GM12878 (cell line): Measurements from ENCODE around the gene SRGAP1. TPM values are rescaled to one million over a fixed set of nuclear protein-coding genes. Genes with fewer than 3 reads are reported as not detected.

Experiments
- ATAC-seq: fragments of 200-7000 bp; cut with Tn5 transposase; 3 replicates; pipeline ENCODE4 v1.9.1; 2020; ENCODE audit warnings: mild to moderate bottlenecking, moderate library complexity
- BruUV-seq: library from RNA; stranded (reverse); fragments of 400-500 nt; replicated peaks from 2 replicates; lab custom pipeline; 2021; lab: Mats Ljungman, UMichigan
- CTCF ChIA-PET: fragments of 300-600 bp; sonication (Branson Sonifier 250); formaldehyde crosslinking; extraction: SDS; loops from one replicate; lab custom pipeline; 2021; ENCODE audit warnings: inconsistent platforms; lab: Yijun Ruan, JAX
- POLR2A ChIA-PET: fragments of 350-600 bp; formaldehyde crosslinking; extraction: SDS; loops from one replicate; lab custom pipeline; 2021; ENCODE audit warnings: inconsistent platforms; lab: Charles Lee
- RAD21 ChIA-PET: fragments of 300-600 bp; sonication (Branson Sonifier 250); formaldehyde crosslinking; loops from one replicate; lab custom pipeline; 2023; ENCODE audit warnings: antibody characterized with exemption; ENCODE audit not compliant: unreplicated experiment; lab: Charles Lee
- SMC1A ChIA-PET: fragments of 300-600 bp; sonication (Branson Sonifier 250); formaldehyde crosslinking; loops from one replicate; lab custom pipeline; 2023; ENCODE audit not compliant: unreplicated experiment, uncharacterized antibody; lab: Charles Lee
- DNase-seq: peaks from one replicate; pipeline ENCODE4 v3.0.0-alpha.2; 2011; ENCODE audit warnings: low read depth, low spot score
- FAIRE-seq: peaks from 3 replicates; lab custom pipeline; 2011; peaks lifted over from hg19 to GRCh38; lab: Jason Lieb, UNC
- H2AFZ ChIP-seq: 2 replicates; pipeline ENCODE4 v1.6.0; 2011; ENCODE audit warnings: low read depth, low read length, control low read depth; ENCODE audit not compliant: control insufficient read depth
- H3K27ac ChIP-seq: 2 replicates; pipeline ENCODE4 v1.5.1; 2011; ENCODE audit warnings: control low read depth; ENCODE audit not compliant: control insufficient read depth, insufficient read depth
- H3K27me3 ChIP-seq, 2 experiments: replicated peaks in 1 of 2; 2 replicates each; pipeline versions ENCODE4 v1.6.0 to v1.6.1; 2011; ENCODE audit warnings: low read length in 1 of 2; ENCODE audit not compliant: control insufficient read depth in 2 of 2, insufficient read depth in 2 of 2
- H3K36me3 ChIP-seq, 2 experiments: 2 replicates each; pipeline ENCODE4 v1.5.1; 2011; ENCODE audit warnings: low read length in 1 of 2; ENCODE audit not compliant: control insufficient read depth in 2 of 2, insufficient read depth in 2 of 2
- H3K4me1 ChIP-seq: 2 replicates; pipeline ENCODE4 v1.6.1; 2011; ENCODE audit warnings: mild to moderate bottlenecking, low read length, moderate library complexity, mixed read lengths; ENCODE audit not compliant: control insufficient read depth, insufficient read depth
- H3K4me2 ChIP-seq: 2 replicates; pipeline ENCODE4 v1.6.0; 2011; ENCODE audit warnings: control low read depth; ENCODE audit not compliant: control insufficient read depth, insufficient read depth
- H3K4me3 ChIP-seq: fragments of 200-600 bp; sonication (generic); 2 replicates; pipeline ENCODE4 v1.5.1; 2016
- H3K79me2 ChIP-seq: 2 replicates; pipeline ENCODE4 v1.6.0; 2011; ENCODE audit warnings: low read length; ENCODE audit not compliant: control insufficient read depth, insufficient read depth
- H3K9ac ChIP-seq: 2 replicates; pipeline ENCODE4 v1.8.0; 2011; ENCODE audit warnings: low read length, control low read depth, mixed read lengths; ENCODE audit not compliant: control insufficient read depth, insufficient read depth
- H3K9me3 ChIP-seq: replicated peaks from 3 replicates; pipeline ENCODE4 v1.5.1; 2011; ENCODE audit warnings: mild to moderate bottlenecking, low read length; ENCODE audit not compliant: control insufficient read depth, insufficient read depth
- H4K20me1 ChIP-seq: 2 replicates; pipeline ENCODE4 v1.6.0; 2011; ENCODE audit not compliant: control insufficient read depth, insufficient read depth
- BCL11A ChIP-seq: IDR thresholded peaks from 2 replicates; pipeline ENCODE4 v1.6.1; 2011; ENCODE audit warnings: low read depth, low read length
- CBFB ChIP-seq: IDR thresholded peaks from 2 replicates; pipeline ENCODE4 v1.6.1; 2016; ENCODE audit warnings: antibody characterized with exemption, low read depth
- DPF2 ChIP-seq: fragments of 450-650 bp; IDR thresholded peaks from 2 replicates; pipeline ENCODE4 v1.6.1; 2017; ENCODE audit warnings: mild to moderate bottlenecking
- FOXM1 ChIP-seq: IDR thresholded peaks from 2 replicates; pipeline ENCODE4 v1.6.1; 2012; ENCODE audit warnings: low read depth, mild to moderate bottlenecking, inconsistent platforms, low read length, moderate library complexity
- IKZF1 ChIP-seq: fragments of 450-650 bp; conservative IDR thresholded peaks from 2 replicates; pipeline ENCODE4 v1.6.1; 2017; ENCODE audit warnings: antibody characterized with exemption, mild to moderate bottlenecking
- KAT2A ChIP-seq: conservative IDR thresholded peaks from 2 replicates; pipeline ENCODE4 v1.6.1; 2011; ENCODE audit warnings: low read depth, low read length; ENCODE audit not compliant: control insufficient read depth
- MYC ChIP-seq: IDR thresholded peaks from 2 replicates; pipeline ENCODE4 v1.6.1; 2011; ENCODE audit warnings: mild to moderate bottlenecking, low read length, moderate library complexity, inconsistent platforms; ENCODE audit not compliant: insufficient read depth, insufficient replicate concordance, insufficient read length, severe bottlenecking
- NFIC ChIP-seq: IDR thresholded peaks from 2 replicates; pipeline ENCODE4 v1.6.1; 2012; ENCODE audit warnings: low read depth, mild to moderate bottlenecking, inconsistent platforms, low read length, moderate library complexity
- PBX3 ChIP-seq: IDR thresholded peaks from 2 replicates; pipeline ENCODE4 v1.6.1; 2011; ENCODE audit warnings: mild to moderate bottlenecking, low read depth, low read length, moderate library complexity; ENCODE audit not compliant: insufficient replicate concordance
- PML ChIP-seq: IDR thresholded peaks from 2 replicates; pipeline ENCODE4 v1.6.1; 2012; ENCODE audit warnings: low read length, inconsistent platforms
- POLR2AphosphoS5 ChIP-seq: IDR thresholded peaks from 2 replicates; pipeline ENCODE4 v1.6.1; 2011; ENCODE audit warnings: mild to moderate bottlenecking, low read length, inconsistent platforms
- POU2F2 ChIP-seq: IDR thresholded peaks from 3 replicates; pipeline ENCODE4 v1.6.1; 2011; ENCODE audit warnings: low read depth, mild to moderate bottlenecking, low read length, borderline replicate concordance
- RCOR1 ChIP-seq: conservative IDR thresholded peaks from 2 replicates; pipeline ENCODE4 v1.6.1; 2012; ENCODE audit warnings: low read depth, low read length, improper control_type of control experiment
- RELB ChIP-seq: fragments of 450-650 bp; IDR thresholded peaks from 2 replicates; pipeline ENCODE4 v1.6.1; 2017; ENCODE audit warnings: low read depth, mild to moderate bottlenecking, moderate library complexity
- REST ChIP-seq: IDR thresholded peaks from 2 replicates; pipeline ENCODE4 v1.6.1; 2012; ENCODE audit warnings: mild to moderate bottlenecking, low read depth, low read length
- STAT1 ChIP-seq: fragments of 450-650 bp; conservative IDR thresholded peaks from 2 replicates; pipeline ENCODE4 v1.6.1; 2014; ENCODE audit warnings: antibody characterized with exemption, mild to moderate bottlenecking
- ZNF274 ChIP-seq: IDR thresholded peaks from one replicate; pipeline ENCODE4 v1.8.0; 2011; ENCODE audit not compliant: insufficient read length, insufficient read depth
- ZSCAN29 ChIP-seq: fragments of 450-650 bp; IDR thresholded peaks from 2 replicates; pipeline ENCODE4 v1.6.1; 2017; ENCODE audit warnings: mild to moderate bottlenecking, moderate library complexity
- WGBS: methylation state at CpG from one replicate; pipeline ENCODE4 v1.1.6; 2016; ENCODE audit warnings: low lambda C conversion rate; ENCODE audit not compliant: insufficient replicate concordance, insufficient coverage; ENCODE audit errors: missing lambda C conversion rate; 5-methylcytosine and 5-hydroxymethylcytosine counted together
- in situ Hi-C: fragments of 300-500 bp; cut with MboI; formaldehyde crosslinking; loops from 9 replicates; pipeline ENCODE4 v1.14.3; 2018; ENCODE audit warnings: mixed read lengths
- intact Hi-C: fragments of 100-400 bp; cut with micrococcal nuclease; formaldehyde crosslinking; loops from one replicate; pipeline ENCODE4 v1.14.2; 2022; ENCODE audit not compliant: unreplicated experiment
- polyA plus RNA-seq, 11 experiments: library from polyadenylated mRNA; depleted of rRNA in 4 of 11; unstranded in 6 of 11; stranded (reverse) in 5 of 11; fragments of >200 nt; fragmentation: Nextera tagmentation in 4 of 11; fragmentation: Illumina TruSeq in 1 of 11; extraction: Ambion mirVana in 4 of 11; extraction: Trizol in 1 of 11; gene quantifications; 1 replicate in 1 of 11; 2 replicates in 10 of 11; pipeline versions ENCODE4 v1.2.1 to v1.2.3, GENCODE V29; 2011 to 2016; ENCODE audit warnings: inconsistent platforms in 2 of 11, missing spikeins in 2 of 11, low read depth in 1 of 11
- total RNA-seq, 4 experiments: library from RNA; depleted of rRNA in 3 of 4; stranded (reverse); fragments of >200 nt in 3 of 4; fragmentation: Illumina TruSeq in 1 of 4; extraction: Trizol in 1 of 4; gene quantifications; 2 replicates each; pipeline versions ENCODE4 v1.2.1 to v1.2.3, GENCODE V29; 2013 to 2021

The SRGAP1 gene
- total and polyA plus RNA-seq, 10 of the 15 experiments (the other 5 are each of a cell fraction or from before 2014, with no cell fraction given) = 0.16 to 0.85 (median 0.46) TPM

GRCh38 chr12:64124511-64125197, 280.2 kb downstream of the SRGAP1 start:
- no peaks in the 10 kb centered on the region for H3K9me3 ChIP-seq
- intact Hi-C loops (no loop called here), in situ Hi-C loops (no loop called here)
- H3K4me3 ChIP-seq = no peak overlapping the region
- SMC1A ChIA-PET = no interaction called here
- 26% methylated on average over 3 of the region's 3 CpGs for WGBS
- no peaks in the 10 kb centered on the region for H3K36me3 ChIP-seq
- no peak overlapping the region for H3K9ac ChIP-seq
- ATAC-seq (no peak), DNase-seq (no peak), FAIRE-seq (peak; percentile 13)
- H4K20me1 ChIP-seq = no peaks in the 10 kb centered on the region
- H3K27me3 ChIP-seq = no peaks in the 10 kb centered on the region
- no TSS peak for BruUV-seq
- no peak overlapping the region for H3K4me2 ChIP-seq
- RAD21 ChIA-PET = no interaction called here
- POLR2A ChIA-PET = no interaction called here
- no peak overlapping the region for H3K27ac ChIP-seq
- no peaks in the 10 kb centered on the region for H3K79me2 ChIP-seq
- H2AFZ ChIP-seq = no peak overlapping the region
- H3K4me1 ChIP-seq = no peaks in the 10 kb centered on the region
- CTCF ChIA-PET = interaction anchor here (0.6 kb wide), 1 partner anchor 82 kb away, joined by 4 read pairs; no protein-coding TSS in a partner anchor
- TF ChIP-seq IKZF1 (no peak), RCOR1 (no peak), KAT2A (no peak), ZNF274 (no peak), DPF2 (no peak), ZSCAN29 (no peak), MYC (no peak), STAT1 (no peak), NFIC (no peak), RELB (no peak), FOXM1 (no peak), POU2F2 (no peak), PBX3 (no peak), PML (no peak), POLR2AphosphoS5 (no peak), BCL11A (no peak), CBFB (no peak), REST (no peak)
